ENCODE measurements around the gene A3GALT2. TPM values are rescaled to one million over a fixed set of nuclear protein-coding genes. Genes with fewer than 3 reads are reported as not detected.

The A3GALT2 gene
- total and polyA plus RNA-seq, 2 donors = not detected

Other genes starting within 250 kb of the A3GALT2 start
- gene AZIN2, start 239.9 kb downstream of the A3GALT2 start, total RNA-seq = 1.7 TPM
- 4.2 TPM for gene AZIN2, start 239.9 kb downstream of the A3GALT2 start, polyA plus RNA-seq
- gene TRIM62, start 139.1 kb downstream of the A3GALT2 start, total RNA-seq = 1.8 TPM
- gene TRIM62, start 139.1 kb downstream of the A3GALT2 start, polyA plus RNA-seq = 7.8 TPM
- 11.0 TPM for gene ZNF362, start 64.6 kb downstream of the A3GALT2 start, total RNA-seq
- gene ZNF362, start 64.6 kb downstream of the A3GALT2 start, polyA plus RNA-seq = 18.3 TPM
- gene PHC2, start 110.0 kb upstream of the A3GALT2 start, total RNA-seq = 35.0 TPM
- 79.0 TPM for gene PHC2, start 110.0 kb upstream of the A3GALT2 start, polyA plus RNA-seq
- gene ZSCAN20, start 151.5 kb upstream of the A3GALT2 start, total RNA-seq = 3.1 TPM
- 0.68 TPM for gene ZSCAN20, start 151.5 kb upstream of the A3GALT2 start, polyA plus RNA-seq

All from thymus (tissue), 2 donors.